Measurements from ENCODE around the gene SLC18A3. TPM values are rescaled to one million over a fixed set of nuclear protein-coding genes. Genes with fewer than 3 reads are reported as not detected.

The SLC18A3 gene
- total RNA-seq, 1 experiment from 2014 or later, result not detected

- intact Hi-C loops (cut with micrococcal nuclease), result no loop called here
- H3K27ac ChIP-seq (ENCODE audit: low read depth, low read length), result no peak overlapping the region
Measured at GRCh38 chr10:49601857-49602256, 8.3 kb upstream of the SLC18A3 start.

GRCh38 chr10:49602380-49603023 is 7.6 kb upstream of the SLC18A3 start:
- Histone ChIP-seq H3K4me1 (ENCODE audit: control insufficient read depth in 1 of 2, insufficient read depth in 2 of 2, low read length in 2 of 2) (peaks cover 0 to 3% of the 10 kb centered on the region in 2 experiments; a peak in 1 of 4 replicates), H3K9ac (ENCODE audit: low read length) (no peak overlapping the region), H3K4me3 (replicated peaks in 1 of 2; ENCODE audit: low read depth in 1 of 2, low read length in 2 of 2) (no peak overlapping the region), H4K20me1 (ENCODE audit: insufficient read depth) (no peaks in the 10 kb centered on the region), H3K9me2 (ENCODE audit: insufficient read depth) (no peaks in the 10 kb centered on the region), H3K9me3 (ENCODE audit: control insufficient read depth in 1 of 2, insufficient read depth in 1 of 2, low read depth in 1 of 2, low read length in 2 of 2) (no peaks in the 10 kb centered on the region), H3K79me2 (ENCODE audit: insufficient read depth, low read length) (no peaks in the 10 kb centered on the region), H3K4me2 (ENCODE audit: low read length) (no peak overlapping the region), H3K27me3 (ENCODE audit: insufficient read depth, low read length) (peaks cover 27% of the 10 kb centered on the region), H2AFZ (ENCODE audit: low read depth, low read length, poor library complexity, severe bottlenecking) (no peak overlapping the region), H3K36me3 (ENCODE audit: control insufficient read depth in 1 of 2, insufficient read depth in 2 of 2, low read length in 2 of 2) (no peaks in the 10 kb centered on the region), H3K27ac (ENCODE audit: low read depth, low read length) (no peak overlapping the region)
- no peak for ATAC-seq
- ChIA-PET POLR2A (no interaction called here), RAD21 (ENCODE audit: low non-redundant PET in 1 of 2, low total read pairs in 2 of 2, uncharacterized antibody in 2 of 2, unreplicated experiment in 2 of 2) (no interaction called here), CTCF (no interaction called here)
- intact Hi-C loops (cut with micrococcal nuclease), result no loop called here
- TF ChIP-seq SRF (IDR thresholded peaks at IDR 0.05; ENCODE audit: low read depth) (no peak), CTCF (IDR thresholded peaks at IDR 0.05 in 2 of 3, conservative IDR thresholded peaks at IDR 0.05 in 1 of 3; ENCODE audit: borderline replicate concordance in 1 of 3, insufficient read depth in 1 of 3, low read depth in 2 of 3, low read length in 2 of 3) (no peak), CBX3 (IDR thresholded peaks at IDR 0.05; ENCODE audit: low read depth) (no peak), JUND (IDR thresholded peaks at IDR 0.05) (no peak), SIN3A (IDR thresholded peaks at IDR 0.05; ENCODE audit: low read depth) (no peak), REST (IDR thresholded peaks at IDR 0.05; ENCODE audit: low read depth) (no peak), ELF1 (IDR thresholded peaks at IDR 0.05; ENCODE audit: borderline replicate concordance, low read depth) (no peak), YY1 (IDR thresholded peaks at IDR 0.05; ENCODE audit: extremely low read depth, insufficient replicate concordance, low read depth, low read length) (no peak), MAX (IDR thresholded peaks at IDR 0.05) (no peak), EZH2phosphoT487 (IDR thresholded peaks at IDR 0.05; ENCODE audit: borderline replicate concordance) (no peak), RAD21 (IDR thresholded peaks at IDR 0.05; ENCODE audit: low read depth) (no peak), POLR2A (IDR thresholded peaks at IDR 0.05; ENCODE audit: borderline replicate concordance, extremely low read depth, insufficient read depth, insufficient read length) (no peak)
- no peak for DNase-seq (ENCODE audit: low read depth, low spot score)
- BruUV-seq (replicated peaks), result no TSS peak

More at GRCh38 chr10:49601857-49602256, 8.3 kb upstream of the SLC18A3 start:
- Histone ChIP-seq H2AFZ (ENCODE audit: low read depth, low read length, poor library complexity, severe bottlenecking) (no peak overlapping the region), H3K4me3 (replicated peaks in 1 of 2; ENCODE audit: low read depth in 1 of 2, low read length in 2 of 2) (no peak overlapping the region), H3K79me2 (ENCODE audit: insufficient read depth, low read length) (no peaks in the 10 kb centered on the region), H3K36me3 (ENCODE audit: control insufficient read depth in 1 of 2, insufficient read depth in 2 of 2, low read length in 2 of 2) (no peaks in the 10 kb centered on the region), H3K9ac (ENCODE audit: low read length) (no peak overlapping the region), H3K9me2 (ENCODE audit: insufficient read depth) (no peaks in the 10 kb centered on the region), H3K9me3 (ENCODE audit: control insufficient read depth in 1 of 2, insufficient read depth in 1 of 2, low read depth in 1 of 2, low read length in 2 of 2) (no peaks in the 10 kb centered on the region), H4K20me1 (ENCODE audit: insufficient read depth) (no peaks in the 10 kb centered on the region), H3K4me2 (ENCODE audit: low read length) (no peak overlapping the region), H3K27me3 (ENCODE audit: insufficient read depth, low read length) (peaks cover 27% of the 10 kb centered on the region), H3K4me1 (ENCODE audit: control insufficient read depth in 1 of 2, insufficient read depth in 2 of 2, low read length in 2 of 2) (peaks cover 0 to 3% of the 10 kb centered on the region in 2 experiments; a peak in 1 of 4 replicates)
- no peak for TF ChIP-seq YY1 (IDR thresholded peaks at IDR 0.05; ENCODE audit: extremely low read depth, insufficient replicate concordance, low read depth, low read length)
- TF ChIP-seq FOSL1 (IDR thresholded peaks at IDR 0.05; ENCODE audit: low read depth), result no peak
- no peak for TF ChIP-seq MAX (IDR thresholded peaks at IDR 0.05)
- no peak for TF ChIP-seq POLR2AphosphoS5 (IDR thresholded peaks at IDR 0.05; ENCODE audit: low read depth, low read length)
- no peak for TF ChIP-seq EZH2 (IDR thresholded peaks at IDR 0.05)
- ChIA-PET POLR2A (no interaction called here), RAD21 (ENCODE audit: low non-redundant PET in 1 of 2, low total read pairs in 2 of 2, uncharacterized antibody in 2 of 2, unreplicated experiment in 2 of 2) (no interaction called here), CTCF (no interaction called here)
- ATAC-seq (no peak), DNase-seq (ENCODE audit: low read depth, low spot score) (no peak)
- no TSS peak for BruUV-seq (replicated peaks)

Measured in HCT116 (cell line).